ENCODE results near the gene IGFBPL1. TPM values are rescaled to one million over a fixed set of nuclear protein-coding genes. Genes with fewer than 3 reads are reported as not detected.
A peak's percentile ranks its signal among the peaks of the same experiment; 100 is the strongest.

Gene IGFBPL1
- total RNA-seq, 1 experiment from 2014 or later = 1.6 TPM

DNA sequence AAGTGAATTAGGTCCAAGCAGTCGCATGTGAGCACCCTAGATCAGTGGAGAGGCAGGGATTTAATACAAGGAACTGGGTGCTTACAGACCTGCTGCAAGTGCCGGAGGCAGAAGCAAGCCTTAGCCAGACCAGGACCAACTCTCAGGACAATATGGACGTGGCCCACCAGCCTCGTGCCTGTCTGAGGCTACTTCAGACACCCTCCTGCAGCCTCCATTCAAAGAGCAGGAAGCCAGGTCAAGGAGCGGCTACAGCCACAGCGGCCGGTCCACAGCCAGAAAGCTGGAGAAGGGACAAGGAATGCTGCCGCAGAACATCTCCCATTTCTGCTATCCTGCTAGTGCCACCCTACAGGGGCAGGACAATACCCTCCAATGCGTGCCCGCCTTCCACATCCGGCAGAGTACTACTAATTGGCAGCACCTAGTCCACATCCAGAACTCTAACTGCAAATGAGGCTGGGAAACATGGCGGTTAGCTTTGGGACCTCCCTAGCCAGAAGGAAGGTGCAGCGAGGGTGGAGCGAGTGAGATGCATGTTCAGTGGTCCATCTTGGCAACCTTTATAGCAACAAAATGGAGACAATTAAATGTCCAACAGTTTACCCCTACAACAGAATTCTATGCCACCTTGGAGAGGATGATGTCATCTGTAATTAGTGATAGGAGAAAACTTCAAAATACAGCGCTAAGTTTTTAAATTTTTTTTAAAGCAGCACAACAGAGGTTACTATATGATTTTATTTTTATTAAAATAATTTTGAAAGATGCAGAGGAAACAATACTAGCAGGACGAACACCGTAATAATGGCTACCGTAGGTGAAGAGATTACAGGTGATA lies 32.8 kb downstream of the IGFBPL1 start:
- no peaks in the 10 kb centered on the region for H3K9me3 Mint-ChIP-seq (ENCODE audit: unreplicated experiment)
- Histone ChIP-seq H3K4me3 (ENCODE audit: low read depth, low read length) (no peak overlapping the region), H3K4me1 (peaks cover 9% of the 10 kb centered on the region), H3K9me3 (no peaks in the 10 kb centered on the region), H3K36me3 (ENCODE audit: control insufficient read depth, insufficient read depth, low read length) (no peaks in the 10 kb centered on the region; the same call in 1 of the 2 replicates), H3K27me3 (replicated peaks; ENCODE audit: control insufficient read depth, insufficient read depth, low read length) (no peaks in the 10 kb centered on the region)
- intact Hi-C loops (cut with micrococcal nuclease; ENCODE audit: unreplicated experiment) = loop anchor here (1.0 to 10.0 kb wide), 3 partner anchors 10 to 53 kb away; no protein-coding TSS in a partner anchor
- no peak for DNase-seq
- no TSS peak for BruUV-seq (replicated peaks)
- POLR2A ChIA-PET = no interaction called here
- H3K4me3 Mint-ChIP-seq (ENCODE audit: unreplicated experiment) = peak overlapping the region; percentile 80
- no peak overlapping the region for H3K27ac Mint-ChIP-seq (ENCODE audit: unreplicated experiment)
- CTCF ChIA-PET = no interaction called here
- TF ChIP-seq, protein P1, sequence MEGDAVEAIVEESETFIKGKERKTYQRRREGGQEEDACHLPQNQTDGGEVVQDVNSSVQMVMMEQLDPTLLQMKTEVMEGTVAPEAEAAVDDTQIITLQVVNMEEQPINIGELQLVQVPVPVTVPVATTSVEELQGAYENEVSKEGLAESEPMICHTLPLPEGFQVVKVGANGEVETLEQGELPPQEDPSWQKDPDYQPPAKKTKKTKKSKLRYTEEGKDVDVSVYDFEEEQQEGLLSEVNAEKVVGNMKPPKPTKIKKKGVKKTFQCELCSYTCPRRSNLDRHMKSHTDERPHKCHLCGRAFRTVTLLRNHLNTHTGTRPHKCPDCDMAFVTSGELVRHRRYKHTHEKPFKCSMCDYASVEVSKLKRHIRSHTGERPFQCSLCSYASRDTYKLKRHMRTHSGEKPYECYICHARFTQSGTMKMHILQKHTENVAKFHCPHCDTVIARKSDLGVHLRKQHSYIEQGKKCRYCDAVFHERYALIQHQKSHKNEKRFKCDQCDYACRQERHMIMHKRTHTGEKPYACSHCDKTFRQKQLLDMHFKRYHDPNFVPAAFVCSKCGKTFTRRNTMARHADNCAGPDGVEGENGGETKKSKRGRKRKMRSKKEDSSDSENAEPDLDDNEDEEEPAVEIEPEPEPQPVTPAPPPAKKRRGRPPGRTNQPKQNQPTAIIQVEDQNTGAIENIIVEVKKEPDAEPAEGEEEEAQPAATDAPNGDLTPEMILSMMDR (IDR thresholded peaks at IDR 0.05; ENCODE audit: insufficient read depth in 1 of 2, low read depth in 1 of 2, low read length in 1 of 2, severe bottlenecking in 1 of 2, unreplicated experiment in 1 of 2) = no peak
- H3K27me3 Mint-ChIP-seq (ENCODE audit: insufficient read depth, unreplicated experiment) = no peaks in the 10 kb centered on the region
- peaks cover 20% of the 10 kb centered on the region for H3K4me1 Mint-ChIP-seq (ENCODE audit: low read depth, unreplicated experiment)
- peaks cover 14% of the 10 kb centered on the region for H3K36me3 Mint-ChIP-seq (ENCODE audit: insufficient read depth, unreplicated experiment)

DNA sequence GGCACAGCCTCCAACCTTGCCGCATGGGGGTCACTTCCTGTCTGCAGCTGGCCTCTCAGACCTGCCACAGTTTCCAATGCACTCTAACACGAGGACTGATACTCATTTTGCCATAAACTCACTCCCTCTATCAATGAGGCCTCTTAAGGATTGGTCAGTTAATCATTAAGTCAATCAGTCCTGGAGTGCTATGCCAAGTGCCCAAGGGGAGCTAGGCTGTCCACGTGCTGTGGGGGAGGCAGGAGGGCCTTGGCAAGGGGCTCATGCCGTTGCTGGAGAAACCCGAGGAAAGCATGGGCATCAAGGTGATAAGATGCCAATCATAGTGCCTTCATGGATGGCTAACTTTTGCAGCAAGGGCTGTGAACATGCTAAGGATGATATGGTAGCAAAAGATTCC lies 33.4 kb downstream of the IGFBPL1 start:
- intact Hi-C loops (cut with micrococcal nuclease; ENCODE audit: unreplicated experiment) = loop anchor here (10.0 kb wide), 1 partner anchor 54 kb away; no protein-coding TSS in a partner anchor
- BruUV-seq (replicated peaks) = no TSS peak
- Histone ChIP-seq H3K27me3 (replicated peaks; ENCODE audit: control insufficient read depth, insufficient read depth, low read length) (no peaks in the 10 kb centered on the region), H3K4me3 (ENCODE audit: low read depth, low read length) (no peak overlapping the region), H3K4me1 (peaks cover 9% of the 10 kb centered on the region), H3K9me3 (no peaks in the 10 kb centered on the region), H3K36me3 (ENCODE audit: control insufficient read depth, insufficient read depth, low read length) (no peaks in the 10 kb centered on the region; the same call in 1 of the 2 replicates)
- no peak for DNase-seq
- Mint-ChIP-seq H3K4me1 (ENCODE audit: low read depth, unreplicated experiment) (peaks cover 20% of the 10 kb centered on the region), H3K9me3 (ENCODE audit: unreplicated experiment) (no peaks in the 10 kb centered on the region), H3K4me3 (ENCODE audit: unreplicated experiment) (peak overlapping the region; percentile 80), H3K27me3 (ENCODE audit: insufficient read depth, unreplicated experiment) (no peaks in the 10 kb centered on the region), H3K27ac (ENCODE audit: unreplicated experiment) (no peak overlapping the region), H3K36me3 (ENCODE audit: insufficient read depth, unreplicated experiment) (peaks cover 11% of the 10 kb centered on the region)
- TF ChIP-seq, protein P1 (IDR thresholded peaks at IDR 0.05; ENCODE audit: insufficient read depth in 1 of 2, low read depth in 1 of 2, low read length in 1 of 2, severe bottlenecking in 1 of 2, unreplicated experiment in 1 of 2) = no peak
- ChIA-PET CTCF (no interaction called here), POLR2A (no interaction called here)

DNA sequence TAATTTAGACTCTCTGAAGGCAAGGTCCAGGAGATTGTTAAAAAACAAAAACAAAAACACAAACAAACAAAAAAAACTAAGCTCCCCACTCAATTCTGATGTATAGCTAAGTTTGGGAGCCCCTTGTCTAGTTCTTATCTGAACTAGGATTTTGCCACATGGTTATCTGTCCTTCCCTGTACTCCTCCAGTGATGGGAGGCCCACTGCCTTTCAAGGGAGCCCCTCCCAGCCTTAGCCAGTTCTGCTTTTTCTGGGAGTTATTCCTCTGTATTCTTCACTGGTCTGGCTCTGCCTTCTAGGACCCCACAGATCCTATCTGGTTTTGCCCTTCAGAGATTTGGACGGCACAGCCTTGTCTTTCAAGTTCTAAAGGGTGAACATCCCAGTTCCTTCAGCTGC lies 33.8 kb downstream of the IGFBPL1 start:
- H3K4me1 Mint-ChIP-seq (ENCODE audit: low read depth, unreplicated experiment) = peaks cover 20% of the 10 kb centered on the region
- H3K27ac Mint-ChIP-seq (ENCODE audit: unreplicated experiment) = no peak overlapping the region
- POLR2A ChIA-PET = no interaction called here
- Histone ChIP-seq H3K36me3 (ENCODE audit: control insufficient read depth, insufficient read depth, low read length) (no peaks in the 10 kb centered on the region), H3K4me3 (ENCODE audit: low read depth, low read length) (no peak overlapping the region), H3K4me1 (peaks cover 9% of the 10 kb centered on the region), H3K27me3 (replicated peaks; ENCODE audit: control insufficient read depth, insufficient read depth, low read length) (no peaks in the 10 kb centered on the region), H3K9me3 (peaks cover 1% of the 10 kb centered on the region; the same call in 1 of the 2 replicates)
- intact Hi-C loops (cut with micrococcal nuclease; ENCODE audit: unreplicated experiment) = loop anchor here (10.0 kb wide), 1 partner anchor 54 kb away; no protein-coding TSS in a partner anchor
- CTCF ChIA-PET = no interaction called here
- no TSS peak for BruUV-seq (replicated peaks)
- H3K9me3 Mint-ChIP-seq (ENCODE audit: unreplicated experiment) = peaks cover under 1% of the 10 kb centered on the region
- no peaks in the 10 kb centered on the region for H3K27me3 Mint-ChIP-seq (ENCODE audit: insufficient read depth, unreplicated experiment)
- no peak for DNase-seq
- peaks cover 11% of the 10 kb centered on the region for H3K36me3 Mint-ChIP-seq (ENCODE audit: insufficient read depth, unreplicated experiment)
- H3K4me3 Mint-ChIP-seq (ENCODE audit: unreplicated experiment) = peak overlapping the region; percentile 80
- TF ChIP-seq, protein P1 (IDR thresholded peaks at IDR 0.05; ENCODE audit: insufficient read depth in 1 of 2, low read depth in 1 of 2, low read length in 1 of 2, severe bottlenecking in 1 of 2, unreplicated experiment in 1 of 2) = no peak
